SKM-1 treated with dmso at 0.1 percent for 144 hours (cell line): ENCODE data around the gene RABL2B.
"Not testable (repeated sequence)": the region's sequence is repeated elsewhere in the genome, so short reads cannot be mapped to it uniquely, and the experiment has no call there.

Experiments
- DNase-seq: peaks from one replicate; lab custom pipeline; 2025; ENCODE audit not compliant: unreplicated experiment; lab: John Stamatoyannopoulos, UW

RABL2B gene

GRCh38 chr22:50783033-50783879, at the start of gene RABL2B:
Gene RABL2B, minus strand, starts transcription at chr22:50783636. Its CDS starts 1,342 bp downstream, at chr22:50782294.
- DNase-seq: peak; percentile 83

- DNase-seq: not testable (repeated sequence)
These were observed 3.5 kb upstream of the RABL2B start for GRCh38 chr22:50786936-50787335.

GRCh38 chr22:50785289-50785688, 1.9 kb upstream of the RABL2B start:
- DNase-seq: not testable (repeated sequence)

- DNase-seq: not testable (repeated sequence)
These were observed 442 bp upstream of the RABL2B start for GRCh38 chr22:50783880-50784276.

- not testable (repeated sequence) for DNase-seq
These were observed 1.2 kb downstream of the RABL2B start for GRCh38 chr22:50782253-50782652.

- peak; percentile 9 for DNase-seq
These were observed 3.2 kb downstream of the RABL2B start for GRCh38 chr22:50780244-50780643.

- DNase-seq: not testable (repeated sequence)
These were observed 5.8 kb downstream of the RABL2B start for GRCh38 chr22:50777631-50778030.

GRCh38 chr22:50775132-50775531, 8.3 kb downstream of the RABL2B start:
- DNase-seq: peak; percentile 4

- DNase-seq: not testable (repeated sequence)
These were observed 19.1 kb downstream of the RABL2B start for GRCh38 chr22:50764288-50764687.

GRCh38 chr22:50761829-50762228, 21.6 kb downstream of the RABL2B start:
- DNase-seq: not testable (repeated sequence)

GRCh38 chr22:50759597-50760341, 23.7 kb downstream of the RABL2B start:
- not testable (repeated sequence) for DNase-seq

- DNase-seq: not testable (repeated sequence)
These were observed 26.4 kb downstream of the RABL2B start for GRCh38 chr22:50756949-50757491.

- DNase-seq: not testable (repeated sequence)
These were observed 27.0 kb downstream of the RABL2B start for GRCh38 chr22:50756406-50756805.

- DNase-seq: not testable (repeated sequence)
These were observed 28.2 kb downstream of the RABL2B start for GRCh38 chr22:50755251-50755650.

GRCh38 chr22:50749302-50750074, 33.9 kb downstream of the RABL2B start:
- not testable (repeated sequence) for DNase-seq

- not testable (repeated sequence) for DNase-seq
These were observed 34.8 kb downstream of the RABL2B start for GRCh38 chr22:50748630-50749029.

GRCh38 chr22:50747521-50747920, 35.9 kb downstream of the RABL2B start:
- DNase-seq: not testable (repeated sequence)

GRCh38 chr22:50744424-50744823, 39.0 kb downstream of the RABL2B start:
- DNase-seq: not testable (repeated sequence)

GRCh38 chr22:50740714-50741113, 42.7 kb downstream of the RABL2B start:
- DNase-seq: not testable (repeated sequence)

GRCh38 chr22:50739894-50740293, 43.5 kb downstream of the RABL2B start:
- DNase-seq: no peak

- no peak for DNase-seq
These were observed 44.2 kb downstream of the RABL2B start for GRCh38 chr22:50739279-50739691.
